Right renal pelvis (tissue), 4 donors: ENCODE results near the gene NOS1AP. TPM values are rescaled to one million over a fixed set of nuclear protein-coding genes. Genes with fewer than 3 reads are reported as not detected.
A peak's percentile ranks its signal among the peaks of the same experiment; 100 is the strongest.

Source experiments
- DNase-seq, 4 donors: peaks; one replicate each; pipeline ENCODE4 v3.0.0-alpha.2; 2013; ENCODE audit warnings: low read depth in 4 of 4, low spot score in 3 of 4, missing footprints in 1 of 4
- polyA plus RNA-seq, 4 donors: library from polyadenylated mRNA; unstranded; fragments of 120-200 nt; gene quantifications; one replicate each; pipeline ENCODE4 v1.2.1, GENCODE V29; 2013; ENCODE audit not compliant: insufficient read length in 4 of 4

NOS1AP gene
- polyA plus RNA-seq, 4 donors, result 8.8 to 12.9 (median 9.6) TPM

DNA sequence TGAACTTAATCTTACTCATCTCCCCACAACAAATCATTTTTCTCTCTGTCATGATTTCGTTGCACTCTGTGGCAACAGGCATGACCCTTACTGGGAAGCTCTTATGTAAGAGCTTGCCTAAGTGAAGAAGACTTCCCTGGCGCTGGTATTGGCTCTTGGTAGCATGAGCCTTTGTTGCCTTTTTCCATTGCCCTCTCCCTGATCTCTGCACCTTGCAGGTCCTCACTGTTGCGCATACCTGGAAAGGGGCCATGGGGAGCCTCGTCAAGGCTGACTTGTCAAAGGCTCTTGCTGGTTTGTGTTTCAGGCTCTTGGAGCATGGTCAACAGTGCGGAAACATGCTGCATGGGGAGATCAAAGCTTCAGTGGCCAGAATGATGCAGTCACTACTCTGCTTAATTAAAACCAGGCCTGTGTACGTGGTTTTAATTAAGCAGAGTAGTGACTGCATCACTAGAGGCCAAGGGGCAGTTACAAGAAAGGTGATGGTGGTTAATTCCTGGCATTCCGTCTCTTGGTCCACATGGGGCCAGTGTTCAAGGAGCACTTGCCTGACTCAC, 165.8 kb downstream of the NOS1AP start:
- DNase-seq, result peak; percentile 34 to 84 (median 73)

DNA sequence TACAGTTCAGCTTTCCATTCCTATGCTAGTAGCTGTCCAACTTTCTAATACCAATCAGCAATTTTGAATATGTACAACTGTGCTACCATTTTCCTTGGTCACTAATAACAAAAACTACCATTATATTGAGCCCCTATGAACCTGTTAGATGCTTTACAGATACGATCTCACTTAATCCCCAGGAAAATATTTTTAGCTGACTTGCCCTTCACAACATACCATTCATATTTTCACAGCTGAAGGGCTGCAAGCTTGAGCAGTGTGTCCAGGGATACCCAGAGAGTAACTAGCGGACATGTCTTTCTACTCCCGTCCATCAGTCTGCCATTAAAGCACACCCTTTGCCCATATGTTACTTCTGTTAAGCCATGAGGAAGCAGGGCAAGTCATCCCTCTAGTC, 166.7 kb downstream of the NOS1AP start:
- DNase-seq, result no peak

DNA sequence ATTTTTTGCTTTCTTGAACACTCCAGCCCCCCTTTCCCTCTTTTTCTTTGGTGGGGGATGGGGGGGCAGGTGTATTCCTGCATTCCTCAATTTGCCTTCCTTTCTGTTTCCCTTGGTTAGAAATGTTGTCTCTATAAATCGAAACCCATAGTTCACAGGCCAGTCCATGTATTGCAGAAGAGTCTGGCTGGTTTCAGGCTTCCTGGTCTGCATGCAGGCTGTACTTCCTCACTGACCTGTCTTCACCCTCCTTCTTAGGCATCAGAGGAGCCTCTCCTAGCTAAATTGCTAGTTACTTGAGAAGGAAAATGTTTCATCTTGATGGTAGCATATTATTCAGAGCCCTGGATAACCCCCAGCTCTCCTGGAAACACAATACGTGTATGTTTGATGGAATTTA, 167.1 kb downstream of the NOS1AP start:
- DNase-seq, result no peak

DNA sequence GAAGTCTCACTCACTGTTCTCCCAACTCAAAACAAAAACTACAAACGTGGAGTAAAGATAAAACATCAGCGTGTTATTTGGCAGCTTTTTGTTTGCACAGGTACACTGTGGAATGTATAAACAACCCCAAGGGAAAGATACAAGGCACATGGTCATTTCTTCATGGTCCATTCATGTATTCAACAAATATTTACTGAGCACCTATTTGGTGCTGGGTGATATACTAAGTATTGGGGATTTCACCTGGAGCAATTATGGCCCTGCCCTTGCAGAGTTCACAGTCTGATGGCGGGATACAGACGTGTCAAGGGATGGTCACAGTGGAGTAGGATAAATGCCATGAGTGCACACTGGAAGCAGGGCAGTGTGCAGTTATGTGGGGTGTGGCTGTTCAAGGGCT, 171.1 kb downstream of the NOS1AP start:
- DNase-seq, result no peak

DNA sequence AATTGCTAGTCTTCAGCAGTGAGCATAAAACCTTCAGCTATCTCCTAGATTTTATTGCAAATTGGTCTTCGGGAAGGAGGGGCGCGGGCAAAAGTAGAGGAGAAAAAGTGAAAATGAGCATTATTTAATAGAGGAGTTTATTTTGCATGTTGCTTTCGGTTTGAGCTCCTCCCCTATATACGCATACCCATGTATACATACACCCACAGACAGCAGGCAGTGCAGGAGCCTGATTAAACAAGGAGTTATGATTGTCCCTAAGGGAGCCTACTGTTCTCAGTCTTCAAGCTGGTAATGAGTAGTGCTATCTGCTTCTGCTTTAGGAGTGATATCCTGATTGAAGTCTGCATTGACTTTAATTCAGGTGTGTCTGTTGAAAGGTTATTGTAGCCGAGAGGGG, 173.3 kb downstream of the NOS1AP start:
- no peak for DNase-seq

DNA sequence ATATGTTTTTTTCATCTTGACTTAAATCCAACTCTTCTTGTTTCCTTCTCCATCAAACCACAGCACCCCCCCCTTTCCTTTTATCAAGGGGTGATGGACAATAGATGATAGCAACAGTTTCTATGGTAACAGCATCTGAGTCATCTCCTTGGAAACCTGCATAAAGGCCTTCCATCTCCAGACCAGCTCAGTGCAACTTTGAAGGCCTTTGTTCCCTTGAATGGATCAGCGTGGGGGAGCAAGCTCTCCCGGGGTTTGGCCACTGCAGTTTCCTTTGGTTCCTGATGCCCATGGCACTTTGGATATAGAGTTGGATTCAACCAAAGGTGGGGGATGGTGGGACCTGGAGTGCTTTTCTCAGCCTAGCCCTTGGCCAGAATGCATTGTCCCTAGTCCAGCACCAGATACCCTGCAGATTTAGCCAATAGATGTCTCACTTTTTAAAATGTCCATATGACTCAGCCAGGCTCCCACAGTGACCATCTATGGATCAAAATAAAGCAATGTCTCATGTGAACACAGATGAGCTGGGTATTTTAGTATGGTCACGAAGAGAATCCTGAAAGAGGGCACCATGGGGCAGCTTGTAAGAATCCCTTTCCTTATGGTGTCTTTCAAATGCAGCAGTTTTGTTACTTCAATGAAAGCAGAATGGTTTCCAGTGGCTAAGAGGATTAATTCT, 179.5 kb downstream of the NOS1AP start:
- DNase-seq, result no peak

DNA sequence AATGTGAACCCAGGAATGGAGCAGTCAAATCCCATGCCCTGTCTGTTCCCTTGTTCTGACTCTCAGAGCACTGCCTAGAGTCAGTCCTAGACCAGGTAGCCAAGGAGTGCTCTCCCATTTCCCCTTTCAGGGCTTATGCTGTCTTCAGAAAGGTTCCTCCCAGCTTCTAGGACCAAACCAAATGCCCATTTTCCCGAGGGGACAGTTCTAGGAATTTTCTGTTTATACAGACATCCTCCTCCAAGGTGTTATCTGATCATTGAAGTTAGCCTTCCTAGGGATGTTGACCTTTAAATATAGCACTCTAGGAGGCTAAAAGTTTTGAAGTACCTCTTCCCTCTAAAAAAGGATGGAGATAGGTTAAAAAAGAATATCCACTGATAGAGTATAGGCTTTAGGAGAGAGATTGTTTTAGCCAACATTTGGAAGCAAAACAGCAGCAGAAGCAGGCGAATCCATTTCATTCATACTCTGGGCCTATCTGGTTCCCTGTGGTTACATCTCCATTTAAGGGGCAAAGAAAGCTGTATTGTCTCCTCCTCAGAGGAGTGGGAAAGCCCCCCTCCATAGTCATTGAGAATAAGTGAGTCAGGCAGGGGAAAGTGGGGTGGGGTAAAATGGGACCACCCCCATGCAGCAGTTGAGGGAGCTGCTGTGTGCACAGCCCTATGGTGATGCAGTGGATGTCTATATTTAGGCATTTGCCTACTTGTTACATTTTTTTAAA, 180.7 kb downstream of the NOS1AP start:
- DNase-seq, result no peak

DNA sequence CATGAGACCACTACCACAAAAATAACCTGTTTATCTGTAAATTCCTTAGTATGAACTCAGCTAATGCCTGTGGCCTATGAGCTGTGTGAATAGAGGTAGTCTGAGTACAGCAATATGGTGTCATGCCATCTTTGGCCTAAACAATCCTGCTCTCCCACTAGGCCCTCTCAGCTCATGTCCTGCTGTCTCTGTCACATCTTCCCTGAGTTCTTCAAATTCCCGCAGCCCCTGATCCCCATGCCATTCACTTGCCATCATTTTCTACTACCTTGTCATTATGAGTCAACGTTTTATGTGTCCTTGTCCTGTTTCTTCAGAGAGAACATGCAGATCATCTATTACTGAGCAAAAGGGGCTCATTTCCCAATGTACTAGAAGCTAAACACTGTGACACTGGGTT, 181.6 kb downstream of the NOS1AP start:
- no peak for DNase-seq

DNA sequence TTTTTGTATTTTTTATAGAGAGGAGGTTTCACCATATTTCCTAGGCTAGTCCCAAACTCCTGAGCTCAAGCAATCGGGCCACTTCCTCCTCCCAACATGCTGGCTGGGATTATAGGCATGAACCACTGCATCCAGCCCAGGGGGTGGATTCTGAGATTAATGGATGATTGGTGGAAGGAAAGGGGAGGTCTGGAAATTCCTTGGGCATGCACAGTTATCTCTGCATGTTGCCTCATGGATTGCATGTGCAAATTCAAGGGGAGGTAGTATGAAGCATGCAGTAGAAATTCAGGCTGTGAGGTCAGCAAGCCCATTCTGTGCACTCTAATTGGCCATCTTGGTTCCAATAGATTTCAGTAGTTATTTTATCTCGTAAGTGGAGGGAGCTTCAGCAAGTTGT, 182.7 kb downstream of the NOS1AP start:
- DNase-seq, result no peak

DNA sequence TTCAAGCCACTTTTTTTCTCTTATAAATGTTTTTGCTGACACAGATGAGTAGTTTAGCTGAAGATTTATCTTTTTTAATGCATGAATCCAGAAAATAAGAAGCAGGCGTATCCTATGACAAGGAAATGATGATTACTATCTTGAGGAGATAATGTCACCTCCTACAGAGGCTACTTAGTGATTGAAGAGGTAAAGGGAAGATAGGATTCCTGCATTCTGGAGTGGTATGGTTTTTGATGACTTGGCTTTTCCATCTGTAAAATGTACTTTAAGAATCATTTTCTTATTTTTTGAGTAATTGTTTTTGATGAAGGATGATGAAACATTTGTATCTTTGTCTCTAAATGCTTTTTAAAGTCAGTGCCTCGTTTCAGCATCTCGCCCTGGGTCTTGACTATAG, 184.3 kb downstream of the NOS1AP start:
- no peak for DNase-seq

DNA sequence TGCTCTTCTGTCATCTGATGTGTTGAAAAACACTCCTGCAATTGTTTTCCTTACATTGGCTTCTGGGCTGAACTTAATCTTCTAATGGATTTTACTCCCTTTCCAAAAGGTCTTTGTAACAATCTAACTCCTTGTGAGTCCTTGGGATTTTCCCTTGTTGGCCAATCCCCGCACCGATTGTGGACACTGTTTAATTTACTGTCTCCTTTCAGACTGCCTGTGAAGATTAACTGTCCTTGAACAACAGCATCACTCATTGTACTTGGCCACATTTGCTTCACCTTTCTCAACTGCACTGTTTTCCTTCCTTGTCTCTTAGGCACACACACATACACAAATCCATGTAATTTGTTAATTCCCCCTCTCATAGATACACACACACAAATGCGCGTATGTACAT, 186.8 kb downstream of the NOS1AP start:
- no peak for DNase-seq

DNA sequence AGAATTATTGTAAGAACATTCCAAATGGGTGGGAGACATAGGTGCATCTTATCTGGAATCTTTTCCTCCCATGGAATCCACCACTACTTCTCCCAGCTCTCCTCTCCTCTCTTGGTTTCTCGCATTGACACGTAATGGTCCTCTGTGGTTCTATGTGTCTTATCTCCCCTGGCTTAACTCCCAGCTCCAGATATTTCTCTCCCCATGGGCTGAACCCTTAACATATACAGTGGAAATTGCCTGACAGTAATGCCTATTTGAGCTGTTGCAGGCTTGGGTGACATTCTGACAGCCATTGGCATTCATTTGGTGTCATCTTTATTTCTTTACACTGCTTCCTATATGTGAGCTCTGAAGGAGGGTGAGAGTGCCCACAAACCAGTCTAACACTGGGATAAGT, 188.9 kb downstream of the NOS1AP start:
- no peak for DNase-seq

DNA sequence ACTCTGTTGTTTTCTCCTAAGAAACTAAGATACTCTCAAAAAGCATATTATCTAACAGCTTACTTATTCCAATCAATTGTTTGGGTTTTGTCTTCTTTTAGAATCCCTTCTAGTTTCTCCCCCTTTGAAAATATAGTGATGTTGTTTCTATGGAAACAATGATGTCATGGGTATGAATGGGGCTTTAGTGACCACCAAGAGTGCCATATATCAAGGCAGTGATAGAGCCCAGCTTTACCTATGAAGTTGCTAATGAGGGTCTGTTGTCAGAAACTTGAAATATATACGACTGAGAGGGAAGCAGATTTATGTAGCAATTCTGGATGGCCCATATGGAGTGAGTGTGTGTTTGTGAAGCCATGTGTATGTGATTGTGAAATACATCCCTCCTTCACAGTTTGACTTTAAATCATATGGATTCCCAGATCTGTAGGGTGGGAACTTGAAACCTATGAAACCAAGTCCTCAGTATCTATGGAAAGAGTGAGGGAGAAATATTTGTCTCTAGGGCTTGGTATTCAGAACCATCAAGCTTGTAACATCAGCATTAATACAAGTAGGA, 190.5 kb downstream of the NOS1AP start:
- DNase-seq, result no peak

DNA sequence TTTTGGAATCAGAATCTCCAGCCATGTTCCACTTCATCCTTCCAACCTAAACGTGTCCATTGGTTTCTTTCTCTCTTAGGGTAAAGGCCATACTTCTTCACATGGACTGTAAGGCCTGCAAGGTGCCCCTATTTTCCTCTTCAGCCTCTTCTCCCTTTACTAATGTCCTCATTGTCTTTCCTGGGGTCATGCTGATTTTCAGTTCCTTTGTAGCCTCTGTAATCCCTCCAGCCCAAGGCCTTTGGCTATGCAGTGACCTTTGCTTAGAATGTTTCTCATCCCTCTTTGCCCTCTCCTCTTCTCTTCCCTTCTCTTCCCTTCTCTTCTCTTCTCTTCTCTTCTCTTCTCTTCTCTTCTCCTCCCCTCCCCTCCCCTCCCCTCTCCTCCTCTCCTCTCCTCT, 194.6 kb downstream of the NOS1AP start:
- DNase-seq, result no peak

DNA sequence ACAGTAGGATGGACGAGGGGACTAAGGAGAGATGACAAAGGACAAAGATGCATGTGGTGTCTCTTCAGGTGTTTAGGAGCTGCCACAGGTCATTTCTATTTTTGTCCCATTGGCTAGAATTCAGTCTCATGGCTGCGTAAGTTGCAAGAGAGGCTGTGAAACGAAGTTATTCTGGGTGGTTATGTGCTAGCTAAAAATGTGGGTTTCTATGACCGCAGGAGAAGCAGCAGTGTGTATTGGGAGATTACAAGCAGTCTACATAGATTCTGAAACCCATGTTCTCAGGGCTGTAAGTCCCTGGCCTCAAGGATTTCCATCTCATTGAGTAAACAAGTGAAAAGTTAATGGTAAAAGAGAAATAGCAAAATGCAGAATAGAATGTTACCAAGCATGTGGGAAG, 196.5 kb downstream of the NOS1AP start:
- DNase-seq, result no peak

DNA sequence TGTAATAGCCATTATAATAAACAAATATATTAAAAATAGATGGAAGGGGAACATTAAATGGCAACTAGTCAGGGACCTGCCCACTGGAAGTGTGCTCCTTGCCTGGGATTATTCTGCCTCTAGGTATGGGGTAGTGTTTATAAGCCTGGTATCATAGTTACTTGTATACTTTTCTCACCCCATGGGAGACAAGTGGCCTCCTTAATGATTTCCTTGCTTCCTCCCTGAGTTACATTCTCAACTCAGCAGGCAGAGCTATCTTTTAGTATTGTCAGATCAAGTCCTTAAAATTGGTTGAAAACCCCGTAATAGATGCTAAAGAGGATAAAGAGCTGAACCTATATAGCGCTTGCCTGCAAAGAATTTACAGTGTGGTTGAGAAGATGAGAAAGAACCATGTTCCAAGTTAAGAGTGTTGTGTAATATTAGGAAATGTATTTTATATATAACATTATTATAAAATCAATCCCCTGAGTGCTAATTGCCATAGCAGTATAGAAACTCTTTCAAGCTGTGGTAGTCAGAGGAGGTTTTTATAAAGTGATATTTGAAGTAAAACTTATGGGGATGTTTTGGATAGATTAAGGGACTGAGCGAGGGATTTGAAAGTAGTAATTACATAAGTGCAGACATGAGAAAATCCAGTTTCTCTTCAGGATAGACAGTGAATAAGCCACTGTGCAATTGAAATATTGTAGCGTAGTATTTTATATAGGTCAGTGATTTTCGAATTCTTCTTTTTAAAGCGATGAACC, 200.7 kb downstream of the NOS1AP start:
- no peak for DNase-seq

DNA sequence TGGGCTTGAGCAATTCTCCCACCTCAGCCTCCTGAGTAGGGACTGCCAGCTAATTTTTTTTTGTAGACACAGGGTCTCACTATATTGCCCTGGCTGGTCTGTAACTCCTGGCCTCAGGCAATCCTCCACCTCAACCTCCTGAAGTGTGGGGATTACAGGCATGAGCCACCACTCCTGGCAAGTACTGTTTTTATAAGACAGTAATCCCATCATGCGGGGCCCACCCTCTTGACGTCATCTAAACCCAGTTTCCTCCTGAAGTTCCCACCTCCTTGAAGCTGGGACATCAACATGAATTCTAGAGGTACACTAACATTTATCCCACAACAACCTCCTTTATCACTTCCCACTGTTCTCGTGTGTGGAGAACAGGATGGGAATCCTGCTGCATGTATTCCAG, 202.5 kb downstream of the NOS1AP start:
- DNase-seq, result no peak

DNA sequence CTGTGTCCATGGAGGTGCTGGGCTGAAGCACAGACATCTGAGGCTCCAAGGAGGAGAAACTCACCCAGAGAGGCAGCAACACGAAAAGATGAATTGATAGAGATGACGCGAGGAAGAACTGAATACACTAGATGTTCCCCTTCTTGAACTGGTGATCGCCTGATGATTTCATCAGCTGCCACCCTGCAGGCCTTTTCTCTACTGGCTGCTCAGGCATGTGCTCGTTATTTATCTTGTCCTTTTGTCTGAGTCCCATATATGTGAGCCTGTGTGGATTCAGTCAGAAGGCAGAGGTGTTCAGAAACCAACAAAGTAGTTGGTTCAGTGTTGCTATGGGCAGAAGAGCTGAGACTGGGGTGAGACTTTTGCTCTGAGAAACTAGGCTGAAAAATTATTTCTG, 202.9 kb downstream of the NOS1AP start:
- no peak for DNase-seq

DNA sequence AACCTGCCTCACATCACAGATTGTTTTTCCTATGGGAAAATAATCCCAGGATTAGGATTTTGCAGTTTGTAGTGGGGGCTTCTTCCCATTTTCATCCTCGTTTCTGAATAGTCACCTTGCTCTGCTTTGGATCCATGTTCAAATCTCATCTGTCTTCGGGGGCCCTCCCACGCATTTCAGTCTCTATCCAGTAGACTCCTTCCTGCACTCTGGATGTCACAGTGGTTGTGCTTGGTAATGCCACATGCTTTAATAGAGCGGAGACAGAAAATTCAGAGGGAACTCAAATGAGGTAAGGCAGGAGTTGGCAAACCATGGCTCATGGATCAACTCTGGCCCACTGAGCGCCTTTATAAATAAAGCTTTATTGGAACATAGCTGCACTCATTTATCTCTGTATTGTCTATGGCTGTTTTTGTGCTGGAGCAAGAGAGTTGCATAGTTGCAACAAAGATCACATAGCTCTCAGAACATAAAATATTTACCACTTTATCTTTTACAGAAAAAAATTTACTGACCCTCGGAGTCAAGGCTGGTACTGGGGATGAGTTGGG, 206.2 kb downstream of the NOS1AP start:
- no peak for DNase-seq

DNA sequence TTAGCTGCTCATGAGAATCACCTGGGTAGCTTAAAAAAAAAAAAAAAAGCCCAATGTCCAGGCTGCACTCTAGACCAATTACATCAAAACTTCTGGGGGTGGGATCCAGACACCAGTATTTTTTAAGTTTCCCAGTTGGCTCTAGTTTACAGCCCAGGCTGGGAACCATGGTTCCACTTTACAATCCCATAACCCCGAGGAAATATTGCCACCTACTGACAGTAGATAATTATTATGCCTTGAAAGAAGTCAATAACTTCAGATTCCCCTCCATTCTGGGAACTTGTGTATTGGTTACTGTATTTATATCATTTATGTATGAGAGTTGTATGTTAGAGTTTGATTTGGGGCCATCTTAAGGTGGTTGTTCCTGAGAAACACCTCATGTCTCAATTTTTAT, 207.0 kb downstream of the NOS1AP start:
- no peak for DNase-seq

DNA sequence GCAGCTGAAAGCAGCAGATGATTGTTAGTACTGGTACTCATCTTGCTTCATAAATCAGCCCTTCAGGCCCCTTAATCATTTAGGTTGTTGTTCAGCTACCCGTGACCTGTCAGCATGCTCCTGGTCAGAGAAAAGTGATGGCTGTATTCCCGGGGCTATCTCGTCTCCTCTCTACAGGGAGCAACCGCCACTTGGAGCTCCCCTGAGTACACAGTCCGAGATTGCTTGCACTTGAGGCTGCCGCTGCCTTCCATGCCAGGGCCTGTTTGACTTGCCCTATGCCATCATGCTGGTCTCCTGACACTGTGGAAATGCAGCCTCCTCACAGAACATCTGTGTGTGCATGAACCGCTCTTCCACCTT, 209.6 kb downstream of the NOS1AP start:
- DNase-seq, result no peak
